NCI-H82 treated with DMSO at 0.1 percent for 48 hours (cell line): ENCODE measurements around the gene LPP.

ENCODE experiments used
- DNase-seq: peaks from one replicate; lab custom pipeline; 2025; ENCODE audit not compliant: unreplicated experiment; lab: John Stamatoyannopoulos, UW

Gene LPP

GRCh38 chr3:188296761-188297612 is 143.0 kb downstream of the LPP start:
- no peak for DNase-seq

- DNase-seq: no peak
These were observed 144.6 kb downstream of the LPP start for GRCh38 chr3:188298585-188298984.

- DNase-seq: no peak
These were observed 145.1 kb downstream of the LPP start for GRCh38 chr3:188299068-188299467.

- no peak for DNase-seq
These were observed 145.8 kb downstream of the LPP start for GRCh38 chr3:188299708-188300107.

- no peak for DNase-seq
These were observed 147.2 kb downstream of the LPP start for GRCh38 chr3:188301147-188301546.

- DNase-seq: no peak
These were observed 149.4 kb downstream of the LPP start for GRCh38 chr3:188303286-188303799.

- no peak for DNase-seq
These were observed 149.9 kb downstream of the LPP start for GRCh38 chr3:188303823-188304222.

GRCh38 chr3:188304501-188304900 is 150.5 kb downstream of the LPP start:
- no peak for DNase-seq

GRCh38 chr3:188305220-188305619 is 151.3 kb downstream of the LPP start:
- DNase-seq: no peak

- no peak for DNase-seq
These were observed 152.6 kb downstream of the LPP start for GRCh38 chr3:188306435-188307005.

GRCh38 chr3:188309437-188310269 is 155.7 kb downstream of the LPP start:
- DNase-seq: no peak

GRCh38 chr3:188310270-188310710 is 156.3 kb downstream of the LPP start:
- no peak for DNase-seq

GRCh38 chr3:188315553-188315952 is 161.6 kb downstream of the LPP start:
- no peak for DNase-seq

GRCh38 chr3:188316021-188316722 is 162.2 kb downstream of the LPP start:
- no peak for DNase-seq

- DNase-seq: no peak
These were observed 162.7 kb downstream of the LPP start for GRCh38 chr3:188316723-188317070.

GRCh38 chr3:188319569-188319968 is 165.6 kb downstream of the LPP start:
- no peak for DNase-seq

GRCh38 chr3:188320757-188321156 is 166.8 kb downstream of the LPP start:
- no peak for DNase-seq

- no peak for DNase-seq
These were observed 167.3 kb downstream of the LPP start for GRCh38 chr3:188321258-188321657.

- DNase-seq: no peak
These were observed 168.4 kb downstream of the LPP start for GRCh38 chr3:188322135-188322887.
